HL-60 (cell line): ENCODE measurements around the gene RARA.
"Not testable (repeated sequence)": the region's sequence is repeated elsewhere in the genome, so short reads cannot be mapped to it uniquely, and the experiment has no call there.

ENCODE experiments used
- DNase-seq, 2 experiments: peaks; one replicate each; pipeline ENCODE4 v3.0.0-alpha.2; 2010 to 2020; ENCODE audit warnings: low read depth in 1 of 2, low spot score in 1 of 2
- H3K27ac ChIP-seq: fragments of 250-450 bp; sonication (Bioruptor Pico); replicated peaks from 2 replicates; pipeline ENCODE4 v1.5.1; 2020; ENCODE audit warnings: mild to moderate bottlenecking, moderate library complexity
- H3K27me3 ChIP-seq: fragments of 250-450 bp; sonication (Bioruptor Pico); 2 replicates; pipeline ENCODE4 v1.5.1; 2021; ENCODE audit warnings: mild to moderate bottlenecking, moderate library complexity; ENCODE audit not compliant: insufficient read depth, poor library complexity, severe bottlenecking
- H3K4me3 ChIP-seq: replicated peaks from 2 replicates; pipeline ENCODE4 v1.5.1; 2011; ENCODE audit warnings: mild to moderate bottlenecking, control low read depth, low read length; ENCODE audit not compliant: insufficient read depth
- GABPA ChIP-seq: IDR thresholded peaks from 2 replicates; pipeline ENCODE4 v1.6.1; 2012; ENCODE audit warnings: low read depth
- POLR2AphosphoS5 ChIP-seq: IDR thresholded peaks from 2 replicates; pipeline ENCODE4 v1.6.1; 2012; ENCODE audit warnings: low read depth
- SPI1 ChIP-seq: IDR thresholded peaks from 2 replicates; pipeline ENCODE4 v1.6.1; 2012; ENCODE audit warnings: low read depth, mild to moderate bottlenecking, borderline replicate concordance
- TF ChIP-seq, protein P1 (sequence below): IDR thresholded peaks from one replicate; pipeline ENCODE4 v1.5.1; 2011; ENCODE audit warnings: low read length, control low read depth, inconsistent platforms; ENCODE audit not compliant: insufficient read depth
- TF ChIP-seq, protein P2 (sequence below): IDR thresholded peaks from 2 replicates; pipeline ENCODE4 v1.6.1; 2012; ENCODE audit warnings: low read depth; ENCODE audit not compliant: insufficient replicate concordance

Gene RARA

DNA sequence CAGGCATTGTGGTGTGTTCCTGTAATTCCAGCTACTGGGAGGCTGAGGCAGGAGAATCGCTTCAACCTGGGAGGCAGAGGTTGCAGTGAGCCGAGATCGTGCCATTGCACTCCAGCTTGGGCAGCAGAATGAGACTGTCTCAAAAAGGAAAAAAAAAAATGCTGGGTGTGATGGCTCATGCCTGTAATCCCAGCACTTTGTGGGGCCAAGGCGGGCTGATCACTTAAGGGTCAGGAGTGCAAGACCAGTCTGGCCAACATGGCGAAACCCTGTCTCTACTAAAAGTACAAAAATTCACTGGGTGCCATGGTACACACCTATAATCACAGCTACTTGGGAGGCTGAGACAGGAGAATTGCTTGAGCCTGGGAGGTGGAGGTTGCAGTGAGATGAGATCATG lies 4.1 kb upstream of the RARA start:
- not testable (repeated sequence) for DNase-seq, H3K27ac ChIP-seq, H3K27me3 ChIP-seq, H3K4me3 ChIP-seq
- TF ChIP-seq POLR2AphosphoS5 = 0 out of 2 replicates have a peak, but pooled peaks have one; percentile 10

DNA sequence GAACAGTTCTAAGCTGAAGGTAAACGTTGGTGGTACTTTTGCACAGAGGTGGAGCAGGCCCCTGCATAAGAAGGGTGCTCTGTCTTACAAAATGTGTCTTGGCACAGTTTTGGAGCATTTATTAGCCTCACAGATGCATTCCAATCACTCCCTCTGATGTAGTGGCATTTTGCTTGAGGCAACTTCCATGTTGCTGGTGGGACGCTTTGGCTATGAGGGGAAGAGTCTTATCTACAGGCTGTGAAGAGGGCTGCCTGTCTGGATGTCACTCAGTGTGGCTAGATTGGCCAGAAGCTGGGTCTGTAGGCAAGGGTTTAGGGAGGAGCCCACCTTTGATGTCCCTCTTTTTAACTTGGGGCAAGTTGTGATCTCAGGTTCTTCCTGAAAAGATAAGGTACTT lies 2.6 kb upstream of the RARA start:
- H3K4me3 ChIP-seq = no peak overlapping the region
- H3K27me3 ChIP-seq = no peaks in the 10 kb centered on the region
- no peak for DNase-seq
- TF ChIP-seq SPI1 = no peak
- TF ChIP-seq, protein P1, sequence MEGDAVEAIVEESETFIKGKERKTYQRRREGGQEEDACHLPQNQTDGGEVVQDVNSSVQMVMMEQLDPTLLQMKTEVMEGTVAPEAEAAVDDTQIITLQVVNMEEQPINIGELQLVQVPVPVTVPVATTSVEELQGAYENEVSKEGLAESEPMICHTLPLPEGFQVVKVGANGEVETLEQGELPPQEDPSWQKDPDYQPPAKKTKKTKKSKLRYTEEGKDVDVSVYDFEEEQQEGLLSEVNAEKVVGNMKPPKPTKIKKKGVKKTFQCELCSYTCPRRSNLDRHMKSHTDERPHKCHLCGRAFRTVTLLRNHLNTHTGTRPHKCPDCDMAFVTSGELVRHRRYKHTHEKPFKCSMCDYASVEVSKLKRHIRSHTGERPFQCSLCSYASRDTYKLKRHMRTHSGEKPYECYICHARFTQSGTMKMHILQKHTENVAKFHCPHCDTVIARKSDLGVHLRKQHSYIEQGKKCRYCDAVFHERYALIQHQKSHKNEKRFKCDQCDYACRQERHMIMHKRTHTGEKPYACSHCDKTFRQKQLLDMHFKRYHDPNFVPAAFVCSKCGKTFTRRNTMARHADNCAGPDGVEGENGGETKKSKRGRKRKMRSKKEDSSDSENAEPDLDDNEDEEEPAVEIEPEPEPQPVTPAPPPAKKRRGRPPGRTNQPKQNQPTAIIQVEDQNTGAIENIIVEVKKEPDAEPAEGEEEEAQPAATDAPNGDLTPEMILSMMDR = no peak
- no peak; the same call in 1 of the 2 replicates for TF ChIP-seq POLR2AphosphoS5
- TF ChIP-seq, protein P2, sequence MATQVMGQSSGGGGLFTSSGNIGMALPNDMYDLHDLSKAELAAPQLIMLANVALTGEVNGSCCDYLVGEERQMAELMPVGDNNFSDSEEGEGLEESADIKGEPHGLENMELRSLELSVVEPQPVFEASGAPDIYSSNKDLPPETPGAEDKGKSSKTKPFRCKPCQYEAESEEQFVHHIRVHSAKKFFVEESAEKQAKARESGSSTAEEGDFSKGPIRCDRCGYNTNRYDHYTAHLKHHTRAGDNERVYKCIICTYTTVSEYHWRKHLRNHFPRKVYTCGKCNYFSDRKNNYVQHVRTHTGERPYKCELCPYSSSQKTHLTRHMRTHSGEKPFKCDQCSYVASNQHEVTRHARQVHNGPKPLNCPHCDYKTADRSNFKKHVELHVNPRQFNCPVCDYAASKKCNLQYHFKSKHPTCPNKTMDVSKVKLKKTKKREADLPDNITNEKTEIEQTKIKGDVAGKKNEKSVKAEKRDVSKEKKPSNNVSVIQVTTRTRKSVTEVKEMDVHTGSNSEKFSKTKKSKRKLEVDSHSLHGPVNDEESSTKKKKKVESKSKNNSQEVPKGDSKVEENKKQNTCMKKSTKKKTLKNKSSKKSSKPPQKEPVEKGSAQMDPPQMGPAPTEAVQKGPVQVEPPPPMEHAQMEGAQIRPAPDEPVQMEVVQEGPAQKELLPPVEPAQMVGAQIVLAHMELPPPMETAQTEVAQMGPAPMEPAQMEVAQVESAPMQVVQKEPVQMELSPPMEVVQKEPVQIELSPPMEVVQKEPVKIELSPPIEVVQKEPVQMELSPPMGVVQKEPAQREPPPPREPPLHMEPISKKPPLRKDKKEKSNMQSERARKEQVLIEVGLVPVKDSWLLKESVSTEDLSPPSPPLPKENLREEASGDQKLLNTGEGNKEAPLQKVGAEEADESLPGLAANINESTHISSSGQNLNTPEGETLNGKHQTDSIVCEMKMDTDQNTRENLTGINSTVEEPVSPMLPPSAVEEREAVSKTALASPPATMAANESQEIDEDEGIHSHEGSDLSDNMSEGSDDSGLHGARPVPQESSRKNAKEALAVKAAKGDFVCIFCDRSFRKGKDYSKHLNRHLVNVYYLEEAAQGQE = no peak
- no peak for TF ChIP-seq GABPA
- H3K27ac ChIP-seq = peak overlapping the region; percentile 7; the same call in 1 of the 2 replicates

DNA sequence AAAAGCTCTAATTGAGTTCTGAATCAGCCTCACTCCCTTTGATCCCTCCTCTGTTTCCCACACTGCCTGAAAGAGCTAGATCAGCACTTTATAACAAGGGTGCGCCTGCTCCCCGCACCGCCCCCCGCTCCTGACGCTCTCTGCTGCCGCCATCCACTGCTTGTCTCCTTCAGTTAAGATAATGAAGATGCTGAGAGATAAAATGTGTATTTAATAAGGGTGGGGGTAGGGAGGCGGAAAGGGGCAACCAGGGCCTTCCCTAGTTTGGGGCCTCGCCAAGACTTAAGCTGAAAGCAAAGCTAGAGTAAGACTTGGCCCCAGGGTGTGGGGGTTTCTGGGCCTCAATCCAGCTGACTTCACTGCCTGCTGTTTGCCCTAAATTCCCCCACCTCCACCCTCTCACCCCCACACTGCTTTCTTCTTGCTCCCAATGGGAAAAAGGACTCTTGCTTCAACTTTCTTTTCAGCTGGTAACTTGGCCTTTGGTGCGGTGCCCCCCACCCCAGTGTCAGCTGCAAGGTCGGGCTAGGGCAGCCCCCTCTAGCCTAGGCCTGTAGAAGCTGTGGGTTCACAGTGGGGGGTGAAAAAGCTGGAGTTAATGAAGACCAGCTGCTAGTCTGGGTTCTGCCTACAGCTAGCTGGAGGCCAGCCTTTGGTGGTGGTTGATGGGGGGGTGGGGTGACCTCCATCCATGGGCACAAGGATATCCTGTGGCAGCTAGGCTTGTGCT lies 1.8 kb upstream of the RARA start:
- Histone ChIP-seq H3K27ac (peak overlapping the region; percentile 34), H3K4me3 (no peak overlapping the region), H3K27me3 (no peaks in the 10 kb centered on the region)
- no peak for TF ChIP-seq GABPA
- no peak for TF ChIP-seq SPI1
- no peak for TF ChIP-seq POLR2AphosphoS5
- TF ChIP-seq, protein P2 = no peak
- DNase-seq = no peak

DNA sequence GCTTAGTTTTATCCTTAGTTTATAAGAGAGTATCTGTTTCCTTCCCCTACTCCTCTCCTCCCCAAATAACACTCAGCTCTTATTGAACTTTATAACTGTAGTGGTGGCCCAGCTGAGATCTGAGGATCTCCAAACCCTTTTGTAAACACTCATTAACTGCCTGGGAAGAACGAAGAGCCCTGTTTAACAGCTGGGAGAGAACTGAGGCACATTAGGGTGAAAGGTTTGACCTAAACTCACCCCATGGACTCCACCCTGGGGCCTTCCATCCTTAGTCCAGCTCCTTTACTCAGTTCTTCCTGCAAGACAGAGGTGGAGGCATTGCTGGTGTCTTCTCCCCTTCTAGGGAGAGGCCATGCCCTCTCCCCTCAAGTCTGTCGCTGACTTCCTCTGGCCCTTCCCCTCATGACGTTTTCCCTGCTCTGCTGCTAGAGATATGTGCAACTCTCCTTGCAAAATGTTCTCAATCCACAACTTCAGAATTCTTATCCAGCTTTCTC lies 1.2 kb upstream of the RARA start:
- Histone ChIP-seq H3K27ac (peak overlapping the region; percentile 34), H3K27me3 (no peaks in the 10 kb centered on the region), H3K4me3 (no peak overlapping the region)
- TF ChIP-seq, protein P1 = no peak
- TF ChIP-seq, protein P2 = no peak
- TF ChIP-seq GABPA = no peak
- no peak for TF ChIP-seq POLR2AphosphoS5
- TF ChIP-seq SPI1 = peak; percentile 44; the same call in 1 of the 2 replicates
- peak in 1 of 2 experiments; percentile 77 for DNase-seq
